Nephron (organoid): Measurements from ENCODE around the gene FAHD2A.

Experiments
- H3K27ac Mint-ChIP-seq, 3 experiments: 2 replicates each; pipeline ENCODE4 v1.8.0; 2020; ENCODE audit warnings: mixed read lengths in 3 of 3, mild to moderate bottlenecking in 2 of 3, moderate library complexity in 1 of 3
- H3K27me3 Mint-ChIP-seq: 2 replicates; pipeline ENCODE4 v1.8.0; 2021; ENCODE audit warnings: low read depth, mild to moderate bottlenecking, moderate library complexity, mixed read lengths
- H3K36me3 Mint-ChIP-seq: 2 replicates; pipeline ENCODE4 v1.8.0; 2020; ENCODE audit warnings: low read depth, mixed read lengths
- H3K4me1 Mint-ChIP-seq: 2 replicates; pipeline ENCODE4 v1.8.0; 2020; ENCODE audit warnings: mixed read lengths
- H3K4me3 Mint-ChIP-seq, 3 experiments: 2 replicates each; pipeline ENCODE4 v1.8.0; 2020; ENCODE audit warnings: mild to moderate bottlenecking in 3 of 3, mixed read lengths in 3 of 3, moderate library complexity in 2 of 3
- H3K9me3 Mint-ChIP-seq: 2 replicates; pipeline ENCODE4 v1.8.0; 2020; ENCODE audit warnings: mixed read lengths
- CTCF ChIP-seq, 3 experiments: fragments of 200-600 bp; sonication (generic); IDR thresholded peaks; one replicate each; pipeline ENCODE4 v1.5.0; 2021; ENCODE audit warnings: antibody characterized with exemption in 3 of 3; ENCODE audit not compliant: unreplicated experiment in 3 of 3

The FAHD2A gene

GRCh38 chr2:95382686-95383634, 19.5 kb upstream of the FAHD2A start:
- no peak overlapping the region for H3K4me3 Mint-ChIP-seq
- peaks cover 3% of the 10 kb centered on the region for H3K27me3 Mint-ChIP-seq
- no peak for TF ChIP-seq CTCF (IDR thresholded peaks at IDR 0.05; ENCODE audit: unreplicated experiment in 3 of 3)
- H3K27ac Mint-ChIP-seq, result no peak overlapping the region
- no peaks in the 10 kb centered on the region for H3K36me3 Mint-ChIP-seq
- no peaks in the 10 kb centered on the region for H3K9me3 Mint-ChIP-seq
- H3K4me1 Mint-ChIP-seq, result no peaks in the 10 kb centered on the region

- Mint-ChIP-seq H3K27ac (no peak overlapping the region), H3K27me3 (peaks cover 3% of the 10 kb centered on the region), H3K4me1 (no peaks in the 10 kb centered on the region), H3K4me3 (no peak overlapping the region), H3K36me3 (no peaks in the 10 kb centered on the region), H3K9me3 (no peaks in the 10 kb centered on the region)
- no peak for TF ChIP-seq CTCF (IDR thresholded peaks at IDR 0.05; ENCODE audit: unreplicated experiment in 3 of 3)
These were observed 18.9 kb upstream of the FAHD2A start for GRCh38 chr2:95383635-95384027.

- Mint-ChIP-seq H3K9me3 (no peaks in the 10 kb centered on the region), H3K36me3 (no peaks in the 10 kb centered on the region), H3K4me3 (no peak overlapping the region), H3K4me1 (no peaks in the 10 kb centered on the region), H3K27me3 (peaks cover 6% of the 10 kb centered on the region), H3K27ac (no peak overlapping the region)
- TF ChIP-seq CTCF (IDR thresholded peaks at IDR 0.05; ENCODE audit: unreplicated experiment in 3 of 3), result no peak
These were observed 17.5 kb upstream of the FAHD2A start for GRCh38 chr2:95384854-95385569.

GRCh38 chr2:95385570-95385984, 16.9 kb upstream of the FAHD2A start:
- H3K4me3 Mint-ChIP-seq, result no peak overlapping the region
- no peaks in the 10 kb centered on the region for H3K9me3 Mint-ChIP-seq
- H3K4me1 Mint-ChIP-seq, result no peaks in the 10 kb centered on the region
- peaks cover 7% of the 10 kb centered on the region for H3K27me3 Mint-ChIP-seq
- no peaks in the 10 kb centered on the region for H3K36me3 Mint-ChIP-seq
- no peak overlapping the region for H3K27ac Mint-ChIP-seq
- TF ChIP-seq CTCF (IDR thresholded peaks at IDR 0.05; ENCODE audit: unreplicated experiment in 3 of 3), result no peak

- peaks cover 7% of the 10 kb centered on the region for H3K27me3 Mint-ChIP-seq
- no peak for TF ChIP-seq CTCF (IDR thresholded peaks at IDR 0.05; ENCODE audit: unreplicated experiment in 3 of 3)
- no peaks in the 10 kb centered on the region for H3K36me3 Mint-ChIP-seq
- no peak overlapping the region for H3K4me3 Mint-ChIP-seq
- no peaks in the 10 kb centered on the region for H3K9me3 Mint-ChIP-seq
- H3K4me1 Mint-ChIP-seq, result no peaks in the 10 kb centered on the region
- peak overlapping the region in 1 of 3 experiments; percentile 43 for H3K27ac Mint-ChIP-seq
These were observed 16.5 kb upstream of the FAHD2A start for GRCh38 chr2:95386031-95386430.
